SIG-M5 treated with dmso at 0.1 percent for 504 hours (cell line): ENCODE data around the gene P2RX6.
"Not testable (repeated sequence)": the region's sequence is repeated elsewhere in the genome, so short reads cannot be mapped to it uniquely, and the experiment has no call there.

Experiments used
- DNase-seq: peaks from one replicate; lab custom pipeline; 2025; ENCODE audit not compliant: unreplicated experiment; lab: John Stamatoyannopoulos, UW

Gene P2RX6

GRCh38 chr22:21052715-21053459 is 37.9 kb downstream of the P2RX6 start:
- no peak for DNase-seq

DNA sequence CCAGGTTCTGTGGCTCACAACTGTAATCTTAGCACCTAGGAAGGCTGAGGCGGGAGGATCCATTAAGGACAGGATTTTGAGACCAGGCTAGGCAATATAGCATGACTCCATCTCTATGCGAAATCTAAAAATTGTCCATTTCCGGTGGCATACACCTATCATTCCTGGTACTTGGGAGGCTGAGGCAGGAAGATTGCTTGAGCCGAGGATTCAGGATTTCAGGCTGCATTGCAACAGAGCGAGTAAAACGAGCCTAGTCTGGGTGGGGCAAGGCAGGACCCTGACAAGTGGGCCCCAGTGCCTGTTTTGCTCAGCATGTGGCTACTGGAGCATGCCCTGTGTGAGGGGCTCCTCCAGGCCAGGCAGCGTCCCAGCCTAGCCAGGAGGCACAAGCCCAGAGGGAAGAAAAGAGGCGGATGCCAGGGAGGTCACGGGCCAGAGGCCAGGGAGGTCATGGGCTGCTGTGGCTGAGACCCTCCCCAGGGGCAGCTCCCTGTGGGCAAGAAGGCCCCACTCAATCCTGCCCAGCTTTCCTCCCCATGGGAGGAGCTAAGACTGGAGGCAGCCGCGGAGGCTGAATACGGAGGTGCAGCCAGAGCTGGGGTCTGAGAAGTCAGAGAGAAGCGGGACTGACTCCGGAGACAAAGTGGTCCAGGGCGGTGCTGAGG is 39.2 kb downstream of the P2RX6 start:
- no peak for DNase-seq

DNA sequence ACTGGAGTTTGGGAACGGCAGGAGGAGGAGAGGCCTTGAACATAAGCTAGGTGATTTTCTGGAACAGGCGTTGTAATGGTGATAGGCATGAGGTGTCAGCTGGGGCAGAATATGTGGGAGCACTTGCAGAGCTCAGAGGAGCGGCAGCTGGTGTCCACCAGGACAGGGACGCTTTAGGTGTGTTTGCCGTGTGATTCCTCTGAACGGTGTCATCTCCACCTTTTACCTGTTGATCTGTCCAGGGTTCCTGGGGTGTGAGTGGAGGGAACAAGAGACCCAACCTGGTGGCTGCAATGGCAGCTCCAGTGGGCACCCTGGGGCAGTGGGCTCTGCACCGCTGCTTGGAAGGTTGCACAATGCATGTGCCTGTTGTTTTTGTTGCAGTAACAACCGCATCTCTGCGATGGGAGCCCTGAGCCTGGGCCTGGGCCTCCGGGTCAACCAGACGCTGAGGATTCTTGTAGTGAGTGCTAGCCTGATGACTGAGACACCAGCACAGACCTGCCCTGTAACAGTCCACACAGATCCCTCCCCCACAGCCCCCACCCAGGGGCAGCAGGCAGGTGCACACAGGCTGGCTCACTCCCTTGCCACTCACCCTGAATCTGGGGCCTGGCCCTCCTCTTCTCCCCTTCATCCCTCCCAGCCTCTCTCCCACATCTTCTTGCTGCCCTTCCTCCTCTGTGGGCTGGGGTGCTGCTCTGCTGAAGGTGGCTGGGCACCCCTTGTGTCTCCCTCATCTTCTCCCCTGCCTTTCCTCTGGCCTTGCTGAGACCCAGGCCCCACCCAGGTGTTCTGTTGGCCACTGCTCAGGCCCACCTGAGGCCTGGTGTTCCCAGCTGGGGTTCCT is 40.0 kb downstream of the P2RX6 start:
- DNase-seq, result no peak

- no peak for DNase-seq
These were observed 40.5 kb downstream of the P2RX6 start for GRCh38 chr22:21055564-21055834.

DNA sequence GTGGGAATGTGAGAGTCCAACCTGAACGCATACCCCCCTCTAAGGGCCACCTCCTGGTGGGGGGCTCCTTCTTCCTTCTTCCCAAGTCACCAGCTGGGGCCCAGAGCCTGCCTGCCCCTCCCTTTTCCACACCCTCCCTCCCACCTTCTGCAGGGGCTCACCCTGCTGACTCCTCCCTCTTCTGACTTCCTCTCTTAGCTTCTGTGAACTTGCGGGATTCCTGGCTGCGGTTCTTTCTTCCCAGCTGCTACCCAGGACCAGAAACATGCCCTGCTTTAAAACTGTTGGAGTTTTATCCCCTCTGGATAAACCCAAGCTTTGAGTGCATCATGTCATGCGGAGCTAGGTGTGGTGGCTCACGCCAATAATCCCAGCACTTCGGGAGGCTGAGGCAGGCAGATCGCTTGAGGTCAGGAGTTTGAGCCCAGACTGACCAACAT is 40.9 kb downstream of the P2RX6 start:
- no peak for DNase-seq

DNA sequence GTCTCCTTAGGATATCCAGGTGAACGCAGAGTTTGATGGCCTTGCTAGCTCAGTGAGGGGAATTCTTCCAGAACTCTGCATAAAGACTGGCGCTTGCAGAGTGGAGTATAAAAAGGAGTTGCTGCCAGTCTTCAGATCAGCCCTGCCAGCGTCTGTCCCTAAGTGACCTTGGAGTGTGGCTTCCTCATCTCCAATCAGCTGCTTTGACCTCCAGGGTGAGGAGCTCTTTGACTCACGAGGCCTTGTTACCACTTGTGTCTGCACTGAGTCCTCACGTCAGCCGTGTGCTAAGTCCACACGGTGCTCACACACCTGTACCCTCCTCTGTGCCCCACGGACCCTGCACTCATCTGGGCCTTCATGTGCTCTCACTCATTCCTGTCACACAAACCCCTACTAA is 45.4 kb downstream of the P2RX6 start:
- not testable (repeated sequence) for DNase-seq

DNA sequence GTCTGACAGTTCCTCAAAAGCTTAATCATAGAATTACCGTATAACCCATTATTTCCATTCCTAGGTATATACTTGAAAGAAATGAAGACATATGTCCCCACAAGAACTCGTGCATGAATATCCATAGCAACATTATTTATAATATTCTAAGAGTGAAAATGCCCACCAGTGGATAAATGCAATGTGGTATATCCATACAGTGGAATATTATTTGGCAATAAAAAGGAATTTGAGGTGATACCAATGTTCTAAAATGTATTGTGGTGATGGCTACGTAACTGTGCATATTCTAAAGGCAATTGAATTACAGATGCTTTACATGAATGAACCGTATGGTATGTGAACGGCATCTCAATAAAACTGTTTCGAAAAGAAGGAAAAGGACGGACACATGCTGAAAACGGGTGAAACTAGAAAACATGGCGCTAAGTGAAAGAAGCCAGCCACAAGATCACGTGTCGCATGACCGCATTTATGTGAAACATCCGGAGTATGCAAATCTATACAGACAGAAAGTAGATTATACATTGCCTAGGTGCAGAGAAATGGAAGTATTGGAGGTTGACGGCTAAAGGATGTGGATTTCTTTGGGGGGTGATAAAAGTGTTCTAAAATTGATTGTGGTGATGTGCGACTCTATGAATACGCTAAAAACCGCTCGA is 46.8 kb downstream of the P2RX6 start:
- not testable (repeated sequence) for DNase-seq

DNA sequence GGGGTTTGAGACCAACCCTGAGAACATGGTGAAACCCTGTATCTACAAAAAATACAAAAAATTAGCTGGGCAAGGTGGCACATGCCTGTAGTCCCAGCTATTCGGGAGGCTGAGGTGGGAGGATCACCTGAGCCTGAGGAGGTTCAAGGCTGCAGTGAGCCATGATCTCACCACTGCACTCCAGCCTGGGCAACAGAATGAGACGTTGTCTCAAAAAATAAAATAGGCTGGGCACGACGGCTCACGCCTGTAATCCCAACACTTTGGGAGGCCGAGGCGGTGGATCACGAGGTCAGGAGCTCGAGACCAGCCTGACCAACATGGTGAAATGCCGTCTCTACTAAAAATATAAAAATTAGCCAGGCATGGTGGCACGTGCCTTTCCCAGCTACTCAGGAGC is 49.5 kb downstream of the P2RX6 start:
- DNase-seq, result not testable (repeated sequence)

GRCh38 chr22:21064917-21065864 is 50.2 kb downstream of the P2RX6 start:
- no peak for DNase-seq

GRCh38 chr22:21067075-21067900 is 52.3 kb downstream of the P2RX6 start:
- DNase-seq, result no peak

DNA sequence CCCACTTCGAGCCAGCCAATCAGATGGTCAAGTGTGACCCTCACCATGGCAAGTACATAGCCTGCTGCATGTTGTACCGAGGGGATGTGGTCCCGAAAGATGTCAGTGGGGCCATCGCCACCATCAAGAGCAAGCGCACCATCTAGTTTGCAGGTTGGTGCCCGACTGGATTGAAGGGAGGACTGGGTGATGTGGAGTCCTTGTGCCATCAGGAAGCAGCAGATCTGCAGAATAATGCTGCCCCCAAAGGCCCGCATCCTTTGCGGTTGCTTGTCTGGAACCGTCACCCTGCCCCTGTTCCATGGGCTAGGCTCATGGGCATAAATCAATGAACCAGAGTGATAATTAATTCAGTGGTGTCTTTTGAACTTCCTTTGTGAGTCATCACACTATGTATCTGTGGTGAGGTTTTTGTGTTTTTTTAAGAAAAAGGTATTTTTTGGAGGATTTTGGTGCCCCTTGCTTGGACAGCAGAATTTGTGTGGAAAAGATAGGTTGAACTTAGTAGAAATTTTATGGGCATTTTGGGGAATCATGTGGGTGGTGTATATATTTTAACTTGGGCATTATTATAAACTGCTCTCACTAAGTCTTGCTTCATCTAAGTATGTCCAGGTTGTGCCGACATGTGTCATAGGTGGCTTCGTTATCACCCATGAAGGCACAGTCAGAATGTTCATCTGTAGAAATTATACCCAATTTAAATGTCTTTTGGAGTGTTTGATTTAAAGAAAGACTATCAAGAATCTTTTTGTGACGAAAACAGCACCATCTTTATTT is 53.1 kb downstream of the P2RX6 start:
- no peak for DNase-seq

DNA sequence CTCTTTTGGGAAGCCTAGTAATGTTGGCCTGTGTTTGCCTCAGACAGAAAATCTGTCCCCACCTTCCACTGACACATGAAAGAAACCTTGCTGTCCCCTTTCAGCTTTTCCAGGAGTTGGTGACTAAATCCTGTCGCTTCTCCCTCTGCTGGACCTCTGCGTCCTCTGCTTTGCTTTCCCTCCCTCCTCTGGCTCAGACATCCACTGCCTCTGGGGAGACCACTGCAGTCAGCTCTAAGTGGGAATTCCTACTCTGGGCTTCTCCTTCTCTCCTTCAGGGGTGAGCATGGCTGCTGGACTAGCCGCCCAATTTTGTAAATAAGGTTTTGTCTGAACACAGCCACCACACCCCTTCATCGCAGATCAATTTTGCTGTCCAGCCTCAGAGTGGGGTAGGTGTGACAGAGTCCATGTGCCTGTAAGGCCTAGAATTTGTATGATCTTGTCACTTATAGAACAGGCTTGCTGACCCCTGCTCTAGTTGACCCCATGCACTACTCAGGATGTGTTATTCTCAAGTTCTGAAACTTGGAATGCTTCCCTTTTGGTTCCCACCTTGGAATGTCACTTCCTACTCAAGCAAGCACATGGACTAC is 53.8 kb downstream of the P2RX6 start:
- DNase-seq, result no peak

GRCh38 chr22:21069375-21069774 is 54.4 kb downstream of the P2RX6 start:
- no peak for DNase-seq

- DNase-seq, result no peak
These were observed 56.0 kb downstream of the P2RX6 start for GRCh38 chr22:21070690-21071615.

GRCh38 chr22:21071796-21072195 is 56.8 kb downstream of the P2RX6 start:
- DNase-seq, result not testable (repeated sequence)

DNA sequence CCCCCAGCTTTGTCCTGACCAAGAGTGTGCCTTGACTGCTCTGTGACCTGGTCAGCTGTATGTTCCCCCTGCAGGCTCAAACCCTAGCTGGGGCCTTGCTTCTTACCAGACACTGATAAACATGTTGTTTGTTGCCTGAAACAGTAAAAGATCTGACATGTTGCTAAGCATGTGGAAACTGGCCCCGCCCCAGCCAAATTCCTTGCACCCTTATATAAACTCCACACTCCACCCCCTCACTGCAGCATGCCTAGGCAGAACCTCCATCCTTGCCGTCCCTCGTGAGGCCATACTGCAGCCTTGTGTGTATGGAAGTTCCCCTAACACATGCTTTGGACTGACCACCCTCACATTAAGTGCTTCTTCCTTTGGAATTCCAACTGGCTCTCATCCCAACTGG is 58.1 kb downstream of the P2RX6 start:
- no peak for DNase-seq

DNA sequence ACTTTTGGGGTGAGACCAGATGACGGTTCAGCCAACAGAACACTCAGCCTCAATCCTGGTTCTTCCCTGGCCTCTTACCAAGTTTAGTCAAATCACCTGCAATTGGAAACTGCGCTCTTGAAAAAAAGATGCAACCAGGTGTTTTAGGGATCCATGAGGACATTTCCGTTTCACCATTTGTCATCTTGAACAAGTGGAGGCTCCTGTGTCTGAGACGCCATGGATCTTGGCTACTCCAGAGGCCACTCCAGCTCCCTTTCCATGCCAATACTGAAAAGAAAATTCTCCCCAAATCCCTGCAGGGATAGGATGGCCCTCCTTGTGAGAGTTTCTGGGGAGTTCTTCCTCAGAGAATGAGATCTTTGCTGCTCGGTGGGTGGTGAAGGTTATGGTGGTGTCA is 58.5 kb downstream of the P2RX6 start:
- no peak for DNase-seq
